GM21529 (cell line): ENCODE results near the gene IDUA.

Source experiments
- ATAC-seq: cut with Tn5 transposase; IDR thresholded peaks from one replicate; pipeline ENCODE4 v1.9.1; 2021; ENCODE audit not compliant: unreplicated experiment

IDUA gene

GRCh38 chr4:1027915-1028238 is 41.0 kb downstream of the IDUA start:
- no peak for ATAC-seq

- ATAC-seq, result no peak
Observed at GRCh38 chr4:1028574-1029220, 41.9 kb downstream of the IDUA start.

GRCh38 chr4:1029529-1029928 is 42.7 kb downstream of the IDUA start:
- no peak for ATAC-seq

- no peak for ATAC-seq
Observed at GRCh38 chr4:1030031-1030430, 43.2 kb downstream of the IDUA start.

- no peak for ATAC-seq
Observed at GRCh38 chr4:1030559-1030958, 43.7 kb downstream of the IDUA start.

- ATAC-seq, result no peak
Observed at GRCh38 chr4:1031346-1031745, 44.5 kb downstream of the IDUA start.

GRCh38 chr4:1031956-1032795 is 45.3 kb downstream of the IDUA start:
- ATAC-seq, result no peak

- ATAC-seq, result no peak
Observed at GRCh38 chr4:1032861-1033260, 46.0 kb downstream of the IDUA start.

- ATAC-seq, result no peak
Observed at GRCh38 chr4:1033840-1034551, 47.2 kb downstream of the IDUA start.

GRCh38 chr4:1035510-1035909 is 48.7 kb downstream of the IDUA start:
- no peak for ATAC-seq

- no peak for ATAC-seq
Observed at GRCh38 chr4:1036095-1036494, 49.3 kb downstream of the IDUA start.

- ATAC-seq, result no peak
Observed at GRCh38 chr4:1036976-1037810, 50.3 kb downstream of the IDUA start.

- no peak for ATAC-seq
Observed at GRCh38 chr4:1038948-1039492, 52.2 kb downstream of the IDUA start.

GRCh38 chr4:1039493-1040343 is 52.9 kb downstream of the IDUA start:
- no peak for ATAC-seq

GRCh38 chr4:1040344-1041146 is 53.7 kb downstream of the IDUA start:
- no peak for ATAC-seq

- ATAC-seq, result no peak
Observed at GRCh38 chr4:1041147-1041935, 54.5 kb downstream of the IDUA start.

- ATAC-seq, result no peak
Observed at GRCh38 chr4:1041936-1042330, 55.1 kb downstream of the IDUA start.

GRCh38 chr4:1042352-1043055 is 55.7 kb downstream of the IDUA start:
- no peak for ATAC-seq
